GM23248 (cell line): ENCODE measurements around the gene NXNL2.

Experiments used
- EZH2 ChIP-seq: fragments of 200-600 bp; sonication (generic); IDR thresholded peaks from 2 replicates; pipeline ENCODE4 v1.6.1; 2018; ENCODE audit warnings: antibody characterized with exemption, mild to moderate bottlenecking; ENCODE audit not compliant: insufficient read depth, poor library complexity, severe bottlenecking
- EZH2phosphoT487 ChIP-seq: fragments of 200-600 bp; sonication (generic); IDR thresholded peaks from 2 replicates; pipeline ENCODE4 v1.6.1; 2018; ENCODE audit warnings: antibody characterized with exemption, moderate library complexity, mild to moderate bottlenecking, low read depth; ENCODE audit not compliant: insufficient read depth

- TF ChIP-seq EZH2 (no peak), EZH2phosphoT487 (no peak)
These were observed 32.4 kb upstream of the NXNL2 start for GRCh38 chr9:88502552-88503034.
